SW 1271 (cell line): ENCODE results near the gene PARD3.
"Not testable (repeated sequence)": the region's sequence is repeated elsewhere in the genome, so short reads cannot be mapped to it uniquely, and the experiment has no call there.

ENCODE experiments used
- DNase-seq, 2 experiments: peaks; one replicate each; lab custom pipeline; 2025; lab: John Stamatoyannopoulos, UW

The PARD3 gene

DNA sequence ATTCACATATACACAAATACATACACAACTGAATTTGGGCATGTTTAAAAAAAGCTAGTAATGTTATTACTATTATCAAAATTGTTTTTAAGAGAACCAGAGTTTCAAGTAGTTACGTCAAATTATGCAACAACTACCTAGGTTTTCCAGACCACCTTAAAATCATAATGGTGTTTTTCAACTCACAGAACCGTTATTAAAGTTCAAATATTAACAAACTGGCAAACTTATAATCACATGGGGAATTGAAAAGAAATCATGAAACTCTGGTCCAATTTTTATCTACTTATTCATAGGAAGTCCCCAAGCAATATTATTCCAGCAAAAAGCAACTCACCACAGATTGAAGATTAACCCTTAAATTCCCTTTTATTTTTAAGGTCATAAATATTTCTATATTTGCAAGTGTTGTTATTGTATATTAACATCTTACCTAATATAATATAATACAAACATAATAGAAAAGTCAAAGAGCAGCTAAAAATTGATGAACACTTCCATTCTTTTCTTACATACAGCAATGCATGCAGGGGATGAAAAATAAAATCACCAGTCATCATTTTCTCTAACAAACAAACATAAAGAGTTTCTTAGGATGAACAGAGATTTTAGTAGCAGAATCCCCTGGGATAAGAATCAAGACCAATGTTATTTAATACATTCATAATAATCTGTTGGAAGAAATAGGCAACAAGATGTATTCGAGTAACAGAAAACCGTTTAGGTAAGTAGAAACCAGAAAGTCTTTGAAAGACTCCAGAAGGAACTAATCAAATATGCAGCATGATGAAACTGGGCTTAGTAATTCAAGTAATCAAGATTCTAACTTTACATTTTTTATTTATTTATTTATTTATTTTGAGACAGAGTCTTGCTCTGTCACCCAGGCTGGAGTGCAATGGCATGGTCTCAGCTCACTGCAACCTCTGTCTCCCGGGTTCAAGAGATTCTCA is 391.1 kb downstream of the PARD3 start:
- DNase-seq, result no peak

GRCh38 chr10:34420795-34421194 is 394.3 kb downstream of the PARD3 start:
- no peak for DNase-seq

DNA sequence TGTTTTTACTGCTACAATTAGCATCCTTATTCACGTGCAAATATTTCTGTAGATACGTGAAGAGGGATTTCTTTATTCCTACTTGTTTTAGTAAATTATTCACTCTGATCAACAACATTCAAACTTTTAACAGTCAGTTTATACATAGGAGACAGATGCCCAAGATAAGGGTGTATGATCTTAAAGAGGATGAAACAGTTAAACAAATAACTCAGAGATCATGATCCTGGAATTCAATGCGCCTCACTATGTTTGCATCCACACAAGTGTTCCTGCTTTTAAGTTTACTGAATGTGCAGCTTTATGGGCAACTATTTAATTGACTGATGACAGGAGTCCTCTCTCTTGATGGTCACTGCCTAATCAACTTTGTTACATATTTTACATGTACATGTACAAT is 394.8 kb downstream of the PARD3 start:
- no peak for DNase-seq

GRCh38 chr10:34415039-34415438 is 400.1 kb downstream of the PARD3 start:
- no peak for DNase-seq

- DNase-seq, result no peak
Measured at GRCh38 chr10:34413756-34414587, 401.1 kb downstream of the PARD3 start.

DNA sequence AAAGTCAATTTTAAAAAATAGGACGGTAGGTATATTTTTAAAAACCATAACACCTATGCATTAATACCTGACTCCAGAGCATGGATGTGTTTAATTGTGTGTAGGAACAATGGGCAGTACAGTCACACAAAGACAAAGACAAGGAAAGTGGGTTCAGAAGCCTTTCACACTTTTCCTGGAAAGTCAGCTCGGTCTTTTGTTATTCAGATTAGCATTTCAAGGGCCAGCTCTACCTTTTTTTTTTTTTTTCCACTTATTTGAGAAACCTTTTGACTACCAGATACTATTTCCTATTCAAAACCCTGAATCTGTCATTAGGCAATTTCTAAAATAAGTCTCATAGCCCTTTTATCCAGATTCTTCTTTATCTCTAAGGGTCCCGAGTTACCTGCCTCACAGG is 401.9 kb downstream of the PARD3 start:
- no peak for DNase-seq

DNA sequence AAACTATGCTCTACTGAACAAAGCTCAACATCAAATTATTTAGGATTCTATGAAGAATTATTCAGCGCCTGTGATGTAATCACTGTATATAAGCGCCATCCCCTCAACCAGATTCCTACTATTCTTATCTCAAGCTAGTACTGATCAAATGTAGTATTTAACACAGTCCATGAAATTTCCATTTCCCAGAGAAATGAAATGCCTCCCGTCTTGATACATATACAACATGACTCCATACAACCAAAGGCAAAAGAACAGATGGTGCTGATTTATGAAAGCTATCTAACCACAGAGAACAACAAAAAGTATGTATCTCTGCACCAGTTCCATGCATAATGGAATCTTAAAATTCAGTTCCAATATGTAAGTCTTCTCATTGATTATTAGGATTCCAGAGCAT is 406.1 kb downstream of the PARD3 start:
- no peak for DNase-seq

- no peak for DNase-seq
Measured at GRCh38 chr10:34408381-34408780, 406.7 kb downstream of the PARD3 start.

GRCh38 chr10:34407324-34407805 is 407.7 kb downstream of the PARD3 start:
- no peak for DNase-seq

- no peak for DNase-seq
Measured at GRCh38 chr10:34406463-34407323, 408.4 kb downstream of the PARD3 start.

DNA sequence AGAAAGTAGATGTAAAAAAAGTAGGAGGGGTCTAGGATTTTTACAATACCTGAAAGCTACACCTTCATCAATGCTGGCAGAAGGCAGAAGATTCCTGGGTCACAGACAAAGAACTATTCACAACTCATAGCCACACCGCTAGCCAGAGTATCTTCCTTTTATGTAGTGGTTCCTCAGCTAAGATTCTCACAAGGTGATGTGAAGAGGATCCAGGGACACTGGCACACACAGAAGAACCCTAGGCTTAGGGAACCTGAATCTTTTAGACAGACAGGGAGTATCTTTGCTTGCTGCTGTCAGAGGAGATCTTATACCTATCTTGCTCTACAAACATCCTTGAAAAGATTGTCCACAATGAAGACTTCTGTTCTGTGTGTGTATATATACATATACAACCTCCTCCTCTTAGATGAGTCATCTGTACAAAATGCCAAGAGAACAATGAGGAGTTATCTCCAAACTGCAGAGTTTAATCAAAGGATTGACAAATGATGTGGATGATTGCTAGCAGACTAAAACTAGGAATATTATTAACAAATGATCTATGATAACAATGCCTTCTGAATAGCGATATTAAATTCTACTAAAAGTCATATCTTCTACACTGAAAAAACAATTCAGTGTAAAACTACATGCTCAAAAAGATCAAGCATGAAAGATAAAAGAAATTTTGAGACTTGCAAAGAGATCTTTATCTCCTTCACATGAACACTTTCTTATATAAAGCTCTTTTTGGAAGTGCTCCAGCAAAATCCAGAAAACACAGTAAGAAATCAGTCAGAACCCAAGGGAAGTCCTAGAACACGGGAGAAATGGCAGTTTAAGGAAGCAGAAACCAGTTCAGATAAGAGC is 409.3 kb downstream of the PARD3 start:
- DNase-seq, result peak in 1 of 2 experiments; percentile 17

GRCh38 chr10:34403512-34403911 is 411.6 kb downstream of the PARD3 start:
- no peak for DNase-seq

DNA sequence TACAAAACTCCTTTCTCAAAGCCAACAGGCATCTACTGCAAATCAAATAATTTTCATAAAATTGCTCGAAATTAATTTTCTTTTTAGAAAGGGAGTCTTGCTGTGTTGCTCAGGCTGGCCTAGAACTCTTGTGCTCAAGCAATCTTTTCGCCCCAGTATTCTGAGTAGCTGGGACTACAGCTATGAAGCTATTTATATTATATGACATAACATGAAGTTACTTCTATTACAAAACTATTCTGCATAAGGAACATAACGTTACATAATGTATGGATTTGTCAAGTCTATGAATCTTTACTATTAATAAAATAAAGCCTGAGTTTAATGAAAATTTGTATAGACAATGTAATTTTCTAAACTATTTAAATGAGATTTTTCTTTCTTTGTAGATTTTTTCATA is 415.0 kb downstream of the PARD3 start:
- no peak for DNase-seq

GRCh38 chr10:34399013-34399412 is 416.1 kb downstream of the PARD3 start:
- DNase-seq, result no peak

DNA sequence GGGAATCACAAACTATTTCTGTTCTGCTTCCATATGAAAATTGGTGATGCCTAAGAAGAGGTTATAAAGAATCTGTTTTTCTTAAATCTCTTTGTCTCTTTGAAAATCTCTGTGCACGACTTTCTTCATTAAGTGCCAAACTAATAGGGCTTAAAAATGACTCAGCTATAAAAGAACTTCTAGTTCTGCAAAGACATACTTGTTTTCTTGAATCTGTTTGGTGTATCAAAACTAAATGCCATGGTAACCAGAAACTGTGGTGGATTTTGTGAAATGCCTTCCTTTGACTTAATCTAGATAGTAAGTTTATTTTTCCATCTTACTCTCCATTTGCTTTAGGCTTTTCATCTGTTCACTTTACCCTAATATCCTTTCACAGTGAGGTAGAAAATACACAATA is 417.8 kb downstream of the PARD3 start:
- no peak for DNase-seq

- DNase-seq, result no peak
Measured at GRCh38 chr10:34396663-34397062, 418.4 kb downstream of the PARD3 start.

- DNase-seq, result no peak
Measured at GRCh38 chr10:34392641-34393170, 422.4 kb downstream of the PARD3 start.

GRCh38 chr10:34391168-34391567 is 423.9 kb downstream of the PARD3 start:
- DNase-seq, result not testable (repeated sequence)

GRCh38 chr10:34389801-34390200 is 425.3 kb downstream of the PARD3 start:
- DNase-seq, result no peak

GRCh38 chr10:34386921-34387320 is 428.2 kb downstream of the PARD3 start:
- DNase-seq, result no peak

DNA sequence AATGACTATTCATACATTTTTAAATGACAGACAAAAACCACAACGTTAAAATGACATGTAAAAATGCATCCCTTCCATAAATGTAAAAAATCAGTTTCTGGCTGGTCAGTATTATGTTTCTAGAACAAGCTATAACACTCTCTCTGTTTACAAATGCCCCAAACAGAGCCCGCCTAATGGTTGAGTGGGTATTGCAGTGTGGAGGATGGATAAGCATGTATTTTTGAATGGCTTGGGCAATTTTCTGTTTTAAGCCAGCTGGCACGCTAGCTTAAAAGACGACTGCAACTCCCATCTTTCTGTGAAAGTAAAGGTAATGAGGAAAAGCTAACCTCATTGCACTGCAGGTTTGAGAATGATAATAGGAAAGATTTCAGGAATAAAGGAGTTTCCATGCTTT is 430.7 kb downstream of the PARD3 start:
- no peak for DNase-seq
